Measurements from ENCODE around the gene BAX. TPM values are rescaled to one million over a fixed set of nuclear protein-coding genes. Genes with fewer than 3 reads are reported as not detected.
A peak's percentile ranks its signal among the peaks of the same experiment; 100 is the strongest.

Gene BAX
- total RNA-seq, 1 donor from 2014 or later, result 171 TPM

DNA sequence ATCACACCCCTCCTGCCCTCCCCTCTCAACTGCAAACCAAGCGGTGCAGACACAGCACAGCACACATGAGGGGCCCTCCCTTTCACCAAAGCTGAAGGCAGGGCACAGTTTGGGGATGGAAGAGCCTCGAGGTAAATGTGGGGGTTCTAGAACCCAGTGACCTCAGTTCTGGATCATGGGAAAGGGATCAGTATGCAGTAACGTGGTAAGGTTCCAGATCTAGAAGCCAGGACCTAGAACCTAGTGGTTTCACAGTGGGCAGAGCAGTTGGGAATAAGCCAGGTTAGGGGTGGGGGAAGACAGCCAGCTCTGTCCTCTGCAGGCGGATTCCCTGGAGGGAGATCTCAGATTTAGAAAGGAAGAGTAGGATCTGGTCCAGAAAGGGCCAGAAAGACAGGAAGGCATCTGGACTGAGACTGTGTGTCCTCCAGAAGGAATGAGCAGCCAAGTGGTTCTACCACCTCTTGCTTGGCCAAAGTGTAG, 13.5 kb downstream of the BAX start:
- Mint-ChIP-seq H3K27ac (ENCODE audit: unreplicated experiment) (no peak overlapping the region), H3K27me3 (ENCODE audit: low read depth) (peaks cover 21% of the 10 kb centered on the region), H3K4me3 (peak overlapping the region; percentile 99), H3K9me3 (no peaks in the 10 kb centered on the region), H3K4me1 (peaks cover 44% of the 10 kb centered on the region), H3K36me3 (ENCODE audit: low read depth) (peaks cover 22% of the 10 kb centered on the region)
- DNase-seq (ENCODE audit: low read depth, low spot score), result no peak
- no peak for TF ChIP-seq CTCF (conservative IDR thresholded peaks at IDR 0.05)

DNA sequence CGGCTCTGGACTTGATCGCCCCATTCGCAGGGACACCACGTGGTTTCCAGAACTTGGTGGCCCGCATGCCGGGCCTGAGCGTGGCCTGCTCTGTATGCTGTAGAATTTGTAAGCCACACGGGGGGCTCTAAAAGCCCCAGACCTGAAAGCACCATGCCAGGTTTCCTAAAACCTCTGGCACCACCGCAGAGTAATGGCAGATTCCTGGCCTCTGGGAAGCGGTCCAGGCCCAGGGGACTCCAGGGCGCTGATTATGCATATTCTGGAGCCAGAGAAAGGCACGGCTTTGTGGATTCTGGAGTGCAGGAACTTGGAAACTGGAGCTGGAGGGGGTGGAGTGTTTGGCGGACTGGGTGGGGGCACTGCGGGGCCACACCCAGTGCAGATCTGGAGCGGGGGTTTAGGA, 14.1 kb downstream of the BAX start:
- DNase-seq (ENCODE audit: low read depth, low spot score), result no peak
- no peak for TF ChIP-seq CTCF (conservative IDR thresholded peaks at IDR 0.05)
- no peaks in the 10 kb centered on the region for H3K9me3 Mint-ChIP-seq
- H3K27ac Mint-ChIP-seq (ENCODE audit: unreplicated experiment), result no peak overlapping the region
- no peak overlapping the region for H3K4me3 Mint-ChIP-seq
- H3K27me3 Mint-ChIP-seq (ENCODE audit: low read depth), result peaks cover 21% of the 10 kb centered on the region
- H3K36me3 Mint-ChIP-seq (ENCODE audit: low read depth), result peaks cover 22% of the 10 kb centered on the region
- peaks cover 39% of the 10 kb centered on the region for H3K4me1 Mint-ChIP-seq

- DNase-seq (ENCODE audit: low read depth, low spot score), result no peak
- no peak for TF ChIP-seq CTCF (conservative IDR thresholded peaks at IDR 0.05)
- H3K36me3 Mint-ChIP-seq (ENCODE audit: low read depth), result peaks cover 22% of the 10 kb centered on the region
- H3K4me3 Mint-ChIP-seq, result peak overlapping the region; percentile 74
- peaks cover 16% of the 10 kb centered on the region for H3K27me3 Mint-ChIP-seq (ENCODE audit: low read depth)
- no peak overlapping the region for H3K27ac Mint-ChIP-seq (ENCODE audit: unreplicated experiment)
- peaks cover 32% of the 10 kb centered on the region for H3K4me1 Mint-ChIP-seq
- no peaks in the 10 kb centered on the region for H3K9me3 Mint-ChIP-seq
These were observed 14.8 kb downstream of the BAX start for GRCh38 chr19:48969276-48970138.

GRCh38 chr19:48970139-48970766, 15.6 kb downstream of the BAX start:
- DNase-seq (ENCODE audit: low read depth, low spot score), result no peak
- H3K9me3 Mint-ChIP-seq, result no peaks in the 10 kb centered on the region
- peaks cover 11% of the 10 kb centered on the region for H3K27me3 Mint-ChIP-seq (ENCODE audit: low read depth)
- TF ChIP-seq CTCF (conservative IDR thresholded peaks at IDR 0.05), result no peak
- H3K36me3 Mint-ChIP-seq (ENCODE audit: low read depth), result peaks cover 22% of the 10 kb centered on the region
- no peak overlapping the region for H3K27ac Mint-ChIP-seq (ENCODE audit: unreplicated experiment)
- H3K4me3 Mint-ChIP-seq, result peak overlapping the region; percentile 74
- H3K4me1 Mint-ChIP-seq, result peaks cover 26% of the 10 kb centered on the region

GRCh38 chr19:48970923-48971395, 16.3 kb downstream of the BAX start:
- Mint-ChIP-seq H3K36me3 (ENCODE audit: low read depth) (peaks cover 19% of the 10 kb centered on the region), H3K4me3 (peak overlapping the region; percentile 74)
- peak; percentile 94 for TF ChIP-seq CTCF (conservative IDR thresholded peaks at IDR 0.05)

More at GRCh38 chr19:48970923-48971395, 16.3 kb downstream of the BAX start:
- Mint-ChIP-seq H3K4me1 (peaks cover 19% of the 10 kb centered on the region), H3K27ac (ENCODE audit: unreplicated experiment) (no peak overlapping the region), H3K27me3 (ENCODE audit: low read depth) (peaks cover 4% of the 10 kb centered on the region), H3K9me3 (no peaks in the 10 kb centered on the region)
- peak; percentile 90 for DNase-seq (ENCODE audit: low read depth, low spot score)
